HS-5 (cell line): ENCODE data around the gene EVI5L.
"Not testable (repeated sequence)": the region's sequence is repeated elsewhere in the genome, so short reads cannot be mapped to it uniquely, and the experiment has no call there.

ENCODE experiments used
- DNase-seq: peaks from one replicate; pipeline ENCODE4 v3.0.0-alpha.2; 2012; ENCODE audit warnings: low read depth

Gene EVI5L

DNA sequence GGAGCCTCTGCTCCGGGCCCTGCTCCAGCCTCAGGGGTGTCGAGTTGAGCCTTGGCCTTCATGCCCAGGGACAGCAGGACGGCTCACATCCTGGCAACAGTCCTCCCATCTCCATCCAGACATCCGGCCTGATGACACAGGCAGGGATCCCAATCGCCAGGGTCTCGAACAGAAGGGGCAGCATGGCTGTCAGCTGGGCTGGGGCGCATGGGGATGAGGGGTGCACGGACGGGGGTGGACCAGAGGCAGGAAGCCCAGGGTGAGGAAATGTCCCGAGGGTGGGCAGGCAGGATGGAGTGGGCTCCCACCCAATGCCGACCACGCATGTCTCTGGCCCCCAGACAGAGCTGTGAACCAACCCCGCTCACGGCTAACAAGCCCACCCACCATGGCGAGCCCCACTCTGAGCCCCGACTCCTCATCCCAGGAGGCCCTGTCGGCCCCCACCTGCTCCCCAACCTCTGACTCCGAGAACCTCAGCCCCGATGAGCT, 16.2 kb downstream of the EVI5L start:
- no peak for DNase-seq

DNA sequence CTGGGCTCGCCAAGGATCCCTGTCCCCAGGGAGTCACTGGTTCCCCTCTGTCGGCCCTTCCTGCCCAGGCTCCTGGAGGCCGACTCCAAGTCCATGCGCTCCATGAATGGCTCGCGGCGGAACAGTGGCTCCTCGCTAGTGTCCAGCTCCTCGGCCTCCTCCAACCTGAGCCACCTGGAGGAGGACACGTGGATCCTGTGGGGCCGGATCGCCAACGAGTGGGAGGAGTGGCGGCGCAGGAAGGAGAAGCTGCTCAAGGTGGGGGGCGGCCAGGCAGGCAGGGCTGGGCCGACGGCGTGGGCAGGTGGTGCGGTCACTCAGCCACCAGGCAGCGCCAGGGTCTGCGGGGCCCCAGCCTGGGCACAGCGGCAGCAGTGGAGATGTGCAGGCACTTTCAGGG, 17.6 kb downstream of the EVI5L start:
- no peak for DNase-seq

DNA sequence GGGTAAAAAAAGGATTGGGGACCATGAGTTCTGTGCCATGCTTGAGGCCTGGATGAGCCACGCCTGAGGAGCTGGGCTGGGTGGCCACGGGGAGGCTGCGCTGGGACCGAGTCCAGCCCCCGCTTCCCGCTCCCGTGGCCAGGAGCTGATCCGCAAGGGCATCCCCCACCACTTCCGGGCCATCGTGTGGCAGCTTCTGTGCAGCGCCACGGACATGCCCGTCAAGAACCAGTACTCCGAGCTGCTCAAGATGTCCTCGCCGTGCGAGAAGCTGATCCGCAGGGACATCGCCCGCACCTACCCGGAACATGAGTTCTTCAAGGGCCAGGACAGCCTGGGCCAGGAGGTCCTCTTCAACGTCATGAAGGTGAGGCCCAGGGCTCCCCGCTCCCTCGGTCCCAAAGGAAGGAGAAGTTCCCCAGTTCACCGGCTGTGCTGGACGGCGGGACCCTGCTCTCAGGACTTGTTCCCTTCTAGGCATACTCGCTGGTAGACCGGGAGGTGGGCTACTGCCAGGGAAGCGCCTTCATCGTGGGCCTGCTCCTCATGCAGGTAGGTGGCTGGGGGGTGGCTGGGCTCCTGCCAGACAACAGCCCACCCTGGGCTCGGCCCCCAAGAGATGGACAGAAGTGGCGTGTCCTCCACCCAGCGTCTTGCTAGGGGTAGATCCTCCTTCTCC, 18.9 kb downstream of the EVI5L start:
- no peak for DNase-seq

DNA sequence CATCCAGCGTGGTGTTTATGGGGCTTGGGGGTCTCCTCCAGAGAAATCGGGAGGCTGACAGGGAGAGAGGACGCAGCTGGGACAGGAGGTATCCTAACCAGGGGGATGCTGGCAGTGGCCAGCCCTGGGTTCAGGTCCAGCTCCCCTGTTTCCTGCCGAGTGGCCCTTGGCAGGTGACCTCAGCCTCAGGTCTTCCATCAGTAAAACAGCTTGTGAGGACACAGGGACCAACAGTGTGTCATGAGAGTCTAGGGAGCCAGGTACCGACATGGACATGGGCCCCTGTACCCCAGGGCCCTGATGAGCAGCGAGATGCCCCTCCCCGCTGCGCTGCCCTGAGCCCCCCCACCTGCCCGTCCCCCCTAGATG, 19.6 kb downstream of the EVI5L start:
- DNase-seq = no peak

DNA sequence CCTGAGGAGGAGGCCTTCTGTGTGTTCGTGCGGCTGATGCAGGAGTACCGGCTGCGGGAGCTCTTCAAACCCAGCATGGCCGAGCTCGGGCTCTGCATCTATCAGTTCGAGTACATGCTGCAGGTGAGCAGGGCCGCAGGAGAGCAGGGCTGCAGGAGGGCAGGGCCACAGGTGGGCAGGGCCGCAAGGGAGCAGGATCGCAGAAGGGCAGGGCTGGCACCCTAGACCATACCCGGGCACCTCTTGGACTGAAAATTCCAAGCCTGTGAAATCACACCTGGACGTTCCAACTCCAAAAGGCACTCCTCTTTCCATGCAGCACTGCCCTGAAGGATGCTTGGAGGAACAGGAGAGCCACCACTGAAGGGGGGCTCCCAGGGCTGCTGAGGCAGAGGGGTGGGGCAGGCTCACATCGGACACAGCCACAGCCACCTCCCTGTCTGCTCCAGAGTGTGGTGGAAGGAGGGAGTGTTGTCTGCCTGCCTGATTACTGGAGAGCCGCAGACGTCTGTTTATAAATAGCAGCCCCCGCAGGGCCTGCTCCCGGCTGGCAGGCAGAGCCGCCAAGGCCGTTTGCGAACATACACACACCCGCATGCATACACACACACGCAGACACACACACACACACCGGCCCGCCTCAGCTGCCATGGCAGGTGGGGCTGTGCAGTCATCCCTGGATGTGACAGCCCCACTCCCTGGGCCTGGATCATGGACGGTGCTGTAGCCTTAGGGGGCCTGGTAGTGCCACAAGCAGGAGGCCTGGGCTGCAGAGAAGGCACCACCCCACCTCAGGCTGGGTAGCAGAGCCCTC, 20.2 kb downstream of the EVI5L start:
- DNase-seq = no peak

DNA sequence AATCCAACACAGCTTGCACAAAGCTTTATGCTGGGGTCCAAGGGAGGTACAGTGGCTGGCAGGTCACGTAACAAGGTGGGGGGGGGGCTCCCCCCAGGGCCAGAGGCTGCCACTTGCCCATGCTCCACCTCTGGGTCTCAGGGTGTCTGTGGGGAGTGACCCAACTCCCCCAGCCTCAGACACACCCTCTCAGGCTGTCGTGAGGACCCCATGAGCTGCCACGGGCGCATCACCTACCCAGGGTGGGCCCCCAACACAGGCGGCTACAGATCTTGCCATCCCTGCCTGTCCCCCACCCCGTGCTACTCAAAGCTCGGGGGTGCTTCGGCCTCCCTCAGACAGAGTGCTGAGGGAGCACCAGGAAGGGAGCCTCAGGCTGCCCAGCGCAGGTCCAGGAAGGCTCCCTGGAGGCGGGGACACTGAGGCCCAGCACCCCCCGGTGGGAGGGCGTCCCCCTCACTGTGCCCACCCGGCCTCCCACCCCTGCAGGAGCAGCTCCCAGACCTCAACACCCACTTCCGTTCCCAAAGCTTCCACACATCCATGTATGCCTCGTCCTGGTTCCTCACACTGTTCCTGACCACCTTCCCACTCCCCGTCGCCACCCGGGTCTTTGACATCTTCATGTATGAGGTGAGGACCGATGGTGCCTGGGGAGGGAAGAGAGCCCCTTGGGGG, 21.1 kb downstream of the EVI5L start:
- DNase-seq = no peak

DNA sequence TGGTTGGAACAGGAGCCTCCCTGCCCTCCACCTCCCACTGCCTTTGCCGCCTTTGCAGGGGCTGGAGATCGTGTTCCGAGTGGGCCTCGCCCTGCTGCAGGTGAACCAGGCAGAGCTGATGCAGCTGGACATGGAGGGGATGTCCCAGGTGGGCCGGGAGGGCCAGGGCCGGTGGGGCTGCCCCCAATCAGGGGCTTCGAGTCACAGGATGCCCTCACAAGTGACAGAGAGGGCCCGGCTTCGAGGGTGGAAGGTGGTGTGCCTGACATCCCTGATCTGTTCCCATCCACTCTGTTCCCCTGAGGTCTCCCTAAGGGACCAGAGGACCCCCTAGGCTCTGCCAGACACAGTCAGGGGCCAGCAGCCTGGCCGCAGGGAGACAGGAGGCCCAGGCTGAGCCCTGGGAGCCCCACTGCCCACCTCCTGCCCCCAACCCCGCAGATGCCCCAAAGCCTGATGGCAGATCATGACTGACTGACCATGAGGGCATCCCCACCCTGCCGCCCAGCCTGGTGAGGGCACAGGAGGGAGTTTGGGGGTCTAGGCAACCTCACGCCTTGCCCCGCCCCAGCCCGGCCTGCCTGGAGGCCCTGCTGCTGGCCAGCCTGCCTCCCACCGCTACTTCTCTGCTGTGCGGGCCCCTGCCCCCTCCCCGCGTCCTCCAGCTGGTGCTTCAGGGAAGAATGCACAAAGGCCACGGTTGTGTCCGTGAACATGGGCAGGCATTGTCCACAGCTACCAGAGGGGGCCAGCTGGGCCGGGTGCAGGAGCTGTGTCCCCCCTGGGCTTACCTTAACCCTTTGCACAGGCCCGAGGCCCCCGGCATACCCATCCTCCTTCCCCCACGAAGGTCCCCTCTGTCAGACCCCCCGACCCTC, 21.8 kb downstream of the EVI5L start:
- DNase-seq = no peak

DNA sequence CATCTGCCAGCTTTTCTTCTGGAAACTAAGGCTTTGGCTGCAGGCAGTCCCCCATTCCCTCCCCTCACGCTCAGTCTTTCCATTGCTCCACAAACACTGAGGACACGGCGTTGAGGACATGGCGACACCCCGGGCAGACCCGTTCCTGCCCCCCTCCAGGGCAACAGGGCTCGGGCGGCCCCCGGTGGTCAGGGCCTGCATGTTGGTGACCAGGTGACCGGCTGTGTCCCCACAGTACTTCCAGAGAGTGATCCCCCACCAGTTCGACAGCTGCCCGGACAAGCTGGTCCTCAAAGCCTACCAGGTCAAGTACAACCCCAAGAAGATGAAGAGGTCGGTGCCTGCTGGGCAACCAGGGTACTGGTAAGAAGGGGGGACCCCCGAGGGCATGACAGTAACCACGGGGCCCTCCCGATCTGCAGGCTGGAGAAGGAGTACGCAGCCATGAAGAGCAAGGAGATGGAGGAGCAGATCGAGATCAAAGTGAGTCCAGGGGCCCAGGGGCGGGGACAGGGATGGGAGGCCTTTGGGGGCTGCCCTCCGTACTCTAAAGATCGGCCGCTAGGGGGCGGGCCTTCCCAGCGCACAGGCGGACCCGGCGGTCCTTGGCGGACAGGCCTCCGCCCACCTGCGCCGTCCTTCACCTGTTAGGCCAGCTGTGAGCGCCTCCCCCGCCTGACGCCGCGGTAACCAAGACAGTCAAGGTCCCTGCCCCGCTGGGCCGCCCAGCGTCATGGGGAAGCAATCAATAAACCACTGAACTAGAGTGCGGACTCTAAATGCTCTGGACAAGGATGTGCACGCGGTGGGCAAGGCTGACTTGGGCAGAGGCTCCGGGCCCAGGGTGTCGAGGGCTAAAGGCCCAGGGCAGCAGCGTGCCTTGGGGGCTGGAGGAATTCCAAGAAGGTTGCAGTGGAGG, 23.1 kb downstream of the EVI5L start:
- DNase-seq = no peak

DNA sequence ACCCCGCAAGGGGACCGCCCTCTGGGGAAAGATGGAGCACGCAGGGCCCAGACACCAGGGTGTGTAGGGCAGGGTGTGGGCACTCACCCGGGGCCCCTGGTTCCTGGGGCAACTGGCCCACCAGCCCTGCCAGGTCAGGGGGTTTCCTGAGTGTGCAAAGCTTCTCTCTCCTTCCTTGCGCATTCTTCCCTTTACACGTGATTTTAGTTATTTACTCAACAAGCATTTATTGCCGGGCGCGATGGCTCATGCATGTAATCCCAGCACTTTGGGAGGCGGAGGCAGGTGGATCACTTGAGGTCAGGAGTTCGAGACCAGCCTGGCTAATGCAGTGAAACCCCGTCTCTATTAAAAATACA, 23.7 kb downstream of the EVI5L start:
- DNase-seq = no peak

DNA sequence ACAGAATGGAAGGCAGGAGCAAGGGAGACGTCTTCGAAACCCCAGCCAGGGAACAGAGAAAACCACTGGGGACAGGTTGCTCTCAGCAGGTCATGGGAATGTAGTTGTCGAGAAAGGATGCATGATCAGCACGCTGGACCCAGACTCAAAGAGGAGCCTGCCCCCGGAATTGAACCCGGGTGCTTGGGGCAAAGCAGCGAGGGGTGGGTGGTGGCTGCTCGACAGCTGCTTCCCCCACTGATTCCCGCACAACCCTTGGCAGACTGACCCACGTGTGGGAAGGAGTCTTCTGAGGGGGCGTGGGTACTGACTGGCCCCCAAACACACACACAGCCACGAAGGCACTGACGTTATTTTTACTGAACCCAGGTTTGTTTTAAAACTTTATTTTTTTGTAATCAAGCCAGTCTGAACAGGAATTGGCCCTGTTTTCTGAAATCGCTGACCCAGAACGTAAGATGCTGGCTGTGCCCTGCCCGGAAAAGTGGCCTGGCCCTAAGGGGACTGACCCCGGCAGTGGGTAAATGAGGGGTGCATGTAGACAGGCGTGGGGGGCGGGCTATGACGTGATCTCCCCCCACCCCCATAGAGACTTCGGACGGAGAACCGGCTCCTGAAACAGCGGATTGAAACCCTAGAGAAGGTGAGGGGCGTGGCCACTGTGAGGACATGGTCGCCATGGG, 25.5 kb downstream of the EVI5L start:
- DNase-seq = no peak

DNA sequence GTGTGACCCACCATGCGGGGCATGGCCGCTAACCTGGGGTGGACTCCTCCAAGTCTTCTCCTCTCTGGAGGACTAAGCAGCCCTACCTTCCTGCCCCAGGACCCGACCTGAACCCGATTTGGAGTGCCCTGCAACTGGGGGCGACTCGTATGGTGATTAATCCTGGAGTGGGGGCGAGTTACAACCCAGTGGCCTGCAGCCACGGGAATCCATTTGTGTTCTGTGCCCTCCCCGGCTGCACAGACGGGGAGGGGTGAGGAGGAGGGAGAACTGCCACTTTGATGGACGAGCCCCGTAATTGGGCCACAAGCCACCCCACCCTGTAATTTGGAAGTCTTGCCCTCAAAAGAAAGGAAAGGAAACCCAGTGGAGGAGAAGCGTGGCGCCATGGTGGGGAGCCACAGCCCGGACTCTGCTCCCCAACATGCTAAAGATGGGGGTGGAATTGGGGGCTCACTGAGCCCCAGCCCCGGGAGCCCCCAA, 26.1 kb downstream of the EVI5L start:
- no peak for DNase-seq

DNA sequence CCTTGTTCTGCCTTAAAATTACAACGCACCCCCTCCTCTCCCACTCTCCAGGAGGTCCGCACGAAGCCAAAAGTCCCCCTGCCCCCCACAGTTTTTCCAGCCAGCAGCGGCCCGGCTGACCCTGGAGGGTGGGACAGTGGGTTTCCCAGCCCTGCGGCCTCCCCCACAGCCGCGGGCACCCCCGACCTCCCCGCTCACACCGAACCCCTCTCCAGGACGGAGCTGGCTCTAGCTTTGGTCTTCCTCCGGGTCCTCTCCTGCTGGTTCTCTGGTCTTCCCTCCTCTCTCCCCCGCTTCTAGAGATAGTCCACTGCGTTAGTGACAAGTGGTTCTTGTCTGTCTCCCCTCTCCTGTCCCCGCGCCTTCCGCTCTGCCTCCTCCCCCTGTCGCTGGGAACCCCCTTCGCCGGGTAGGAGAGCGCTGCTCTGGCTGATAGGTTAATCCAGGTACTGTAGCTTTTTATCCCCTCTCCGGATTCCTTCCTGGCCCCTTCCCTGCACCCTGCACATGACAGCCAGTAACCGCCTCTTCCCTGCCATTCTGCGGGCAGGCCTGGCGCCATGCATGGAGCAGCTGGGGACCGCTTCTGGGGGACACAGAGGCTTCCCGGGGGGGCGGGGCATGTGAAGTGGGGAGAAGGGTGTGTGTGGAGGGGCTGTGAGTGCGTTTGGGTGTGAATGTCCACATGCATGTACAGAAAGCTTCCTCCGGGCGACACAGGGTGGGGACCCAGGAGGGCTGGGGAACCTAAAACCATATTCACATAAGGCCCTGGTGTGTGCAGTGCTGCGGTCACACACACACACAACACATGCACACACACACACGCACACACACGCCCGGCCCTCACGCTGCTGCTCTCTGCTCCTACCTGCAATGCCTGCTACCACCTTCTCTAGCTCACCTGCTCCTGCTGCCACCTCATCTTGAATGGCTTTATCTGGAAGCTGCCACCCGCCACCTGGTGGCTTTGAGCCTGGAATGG, 27.0 kb downstream of the EVI5L start:
- no peak for DNase-seq

DNA sequence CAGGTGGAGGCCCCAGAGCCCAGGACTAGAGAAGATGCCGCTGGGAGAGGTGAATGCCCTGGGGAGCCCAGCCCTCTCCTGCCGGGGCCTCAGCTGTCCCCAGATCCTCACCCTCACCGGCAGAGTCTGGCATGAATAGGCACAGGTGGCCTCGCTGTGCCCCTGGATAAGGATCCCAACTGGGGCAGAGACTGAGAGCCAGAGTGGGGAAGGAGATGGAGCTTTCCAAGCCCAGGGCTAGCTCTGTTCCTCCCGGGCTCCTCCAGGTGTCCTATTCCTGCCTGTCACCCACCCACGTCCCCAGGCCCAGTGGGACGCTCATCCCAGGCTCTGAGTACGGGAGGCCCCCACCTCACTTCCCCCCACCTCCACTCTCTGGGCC, 27.7 kb downstream of the EVI5L start:
- no peak for DNase-seq

DNA sequence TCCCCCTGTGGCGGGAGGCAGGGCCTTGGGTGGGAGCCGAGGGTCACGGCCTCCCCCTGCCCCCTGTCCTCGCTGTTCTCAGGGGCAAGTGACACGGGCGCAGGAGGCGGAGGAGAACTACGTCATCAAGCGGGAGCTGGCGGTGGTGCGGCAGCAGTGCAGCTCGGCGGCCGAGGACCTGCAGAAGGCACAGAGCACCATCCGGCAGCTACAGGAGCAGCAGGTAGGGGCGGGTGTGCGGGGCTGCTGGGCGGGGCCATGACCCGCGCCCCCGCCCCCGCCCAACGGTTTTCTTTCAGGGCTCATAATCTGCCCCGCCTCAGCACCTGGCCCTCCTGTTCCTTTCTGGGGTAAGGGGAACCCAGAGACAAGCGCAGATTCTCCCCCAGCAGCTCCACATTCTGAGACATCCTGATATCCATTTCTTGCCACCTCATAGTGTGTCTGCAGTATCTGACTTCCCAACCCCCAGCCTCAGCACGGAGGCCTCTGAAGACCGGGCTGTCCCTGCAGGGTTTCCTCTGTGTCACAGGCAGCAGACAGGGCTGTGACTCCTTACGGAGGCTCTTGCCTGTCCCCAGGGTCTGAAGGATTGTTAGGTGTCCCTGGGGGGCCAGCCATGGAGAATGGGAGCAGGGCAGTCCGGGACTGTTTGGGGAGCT, 28.2 kb downstream of the EVI5L start:
- no peak for DNase-seq

DNA sequence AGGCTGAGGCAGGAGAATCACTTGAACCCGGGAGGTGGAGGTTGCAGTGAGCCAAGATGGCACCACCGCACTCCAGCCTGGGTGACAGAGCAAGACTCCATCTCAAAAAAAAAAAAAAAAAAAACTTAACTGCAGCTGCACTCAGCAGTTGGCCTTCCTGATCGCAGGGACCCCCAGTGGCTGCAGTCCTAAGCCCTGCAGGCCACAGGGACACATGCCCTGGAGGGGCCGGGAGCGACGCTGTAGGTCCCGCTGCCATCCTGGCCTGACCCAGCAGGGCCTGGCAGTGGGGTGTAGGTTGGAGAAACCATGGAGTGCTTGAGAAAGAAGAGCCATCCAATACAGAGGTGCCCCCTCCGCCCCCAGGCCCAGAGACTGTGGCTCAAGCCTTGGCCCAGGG, 29.1 kb downstream of the EVI5L start:
- DNase-seq = not testable (repeated sequence)

DNA sequence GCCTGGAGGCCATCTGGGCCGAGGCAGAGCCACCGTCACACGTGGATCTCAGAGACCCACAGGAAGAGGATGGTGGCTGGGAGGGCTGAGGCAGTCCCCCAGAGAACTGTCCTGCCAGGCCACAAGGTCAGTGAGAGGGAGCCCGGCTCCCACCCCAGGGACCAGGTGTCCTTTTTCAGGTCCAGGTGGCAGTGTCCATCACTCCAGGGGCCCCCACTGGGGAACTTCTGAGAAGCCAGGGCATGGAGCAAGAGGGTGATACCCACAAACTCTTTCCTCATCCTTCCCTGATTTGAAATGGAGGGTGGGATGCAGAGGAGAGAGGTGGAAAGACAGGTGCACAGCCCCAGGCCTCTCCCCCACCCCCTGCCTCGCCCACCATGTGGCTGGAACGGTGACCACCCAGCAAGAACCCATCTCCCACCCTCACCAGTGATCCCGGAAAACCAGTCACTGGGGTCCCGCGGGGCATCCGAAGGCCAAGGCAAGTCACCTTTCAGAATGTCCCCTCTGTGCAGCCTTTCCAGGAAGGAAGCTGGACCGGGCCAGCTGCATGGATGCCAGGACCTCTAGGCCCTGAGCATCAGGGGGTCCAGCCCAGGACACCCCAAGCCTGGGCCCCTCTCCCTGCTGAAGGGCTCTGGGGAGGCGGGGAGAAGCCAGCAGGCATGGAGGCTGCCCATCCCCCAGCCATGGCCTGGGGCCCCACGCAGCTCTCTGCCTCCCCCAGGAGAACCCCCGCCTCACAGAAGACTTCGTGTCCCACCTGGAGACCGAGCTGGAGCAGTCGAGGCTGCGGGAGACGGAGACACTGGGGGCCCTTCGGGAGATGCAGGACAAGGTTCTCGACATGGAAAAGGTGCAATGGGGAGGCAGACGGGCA, 30.1 kb downstream of the EVI5L start:
- no peak for DNase-seq
